Coronary artery (tissue), 2 donors: Measurements from ENCODE around the gene VGLL3.
A peak's percentile ranks its signal among the peaks of the same experiment; 100 is the strongest.
"Not testable (repeated sequence)": the region's sequence is repeated elsewhere in the genome, so short reads cannot be mapped to it uniquely, and the experiment has no call there.

Source experiments
- DNase-seq: peaks from one replicate; pipeline ENCODE4 v3.0.0-alpha.2; 2017; ENCODE audit warnings: low spot score
- H3K27ac ChIP-seq, 2 donors: fragments of 200-600 bp; sonication (generic); one replicate each; pipeline ENCODE4 v1.5.1; 2016 to 2019
- H3K4me3 ChIP-seq: fragments of 200-600 bp; sonication (generic); 2 replicates; pipeline ENCODE4 v1.5.1; 2016; ENCODE audit warnings: mild to moderate bottlenecking, moderate library complexity
- TF ChIP-seq, protein P1 (sequence below): fragments of 200-600 bp; sonication (generic); IDR thresholded peaks from one replicate; pipeline ENCODE4 v1.5.1; 2019; ENCODE audit warnings: antibody characterized with exemption

Gene VGLL3, protein sequence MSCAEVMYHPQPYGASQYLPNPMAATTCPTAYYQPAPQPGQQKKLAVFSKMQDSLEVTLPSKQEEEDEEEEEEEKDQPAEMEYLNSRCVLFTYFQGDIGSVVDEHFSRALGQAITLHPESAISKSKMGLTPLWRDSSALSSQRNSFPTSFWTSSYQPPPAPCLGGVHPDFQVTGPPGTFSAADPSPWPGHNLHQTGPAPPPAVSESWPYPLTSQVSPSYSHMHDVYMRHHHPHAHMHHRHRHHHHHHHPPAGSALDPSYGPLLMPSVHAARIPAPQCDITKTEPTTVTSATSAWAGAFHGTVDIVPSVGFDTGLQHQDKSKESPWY

DNA sequence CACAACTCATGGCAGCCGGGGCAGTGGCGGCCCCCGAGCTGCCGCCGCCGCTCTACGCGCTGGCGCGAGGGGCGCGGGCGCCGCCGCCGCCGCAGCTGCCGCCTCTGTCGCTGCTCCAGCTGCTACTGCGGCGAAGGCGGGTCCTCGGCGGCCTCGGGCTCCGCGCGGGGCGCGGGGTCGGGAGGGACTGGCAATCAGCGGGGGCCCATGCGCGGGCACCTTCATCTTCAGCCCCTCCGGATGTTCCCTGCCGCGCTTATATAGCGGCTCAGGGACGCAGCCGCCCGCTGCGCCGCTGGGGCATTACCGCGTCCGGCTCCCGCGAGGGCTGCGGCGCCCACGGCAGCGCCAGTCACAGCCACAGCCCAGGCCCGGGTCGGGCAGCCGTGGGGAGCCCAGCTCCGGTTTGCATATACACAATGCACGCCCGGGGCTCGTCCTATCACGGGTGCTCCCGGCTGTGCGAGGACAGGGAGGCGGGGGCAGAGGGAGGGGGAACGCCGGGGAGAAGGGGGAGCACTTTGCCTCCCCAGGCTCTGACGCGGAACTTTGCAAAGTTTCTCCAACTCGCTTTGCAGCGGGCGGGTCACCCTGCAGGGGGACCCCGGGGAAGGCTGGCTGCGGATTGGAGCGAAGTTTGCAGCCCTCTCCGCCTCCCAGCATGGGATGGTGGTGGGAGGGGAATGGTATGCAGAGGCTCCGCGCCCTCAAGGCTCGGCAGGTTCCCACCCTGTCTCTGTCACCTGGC, at the start of gene VGLL3:
Gene VGLL3 (minus strand): TSS at position 416 of the 748 bp plus-strand sequence. CDS start 406 bp downstream, at position 10.
- TF ChIP-seq, protein P1, sequence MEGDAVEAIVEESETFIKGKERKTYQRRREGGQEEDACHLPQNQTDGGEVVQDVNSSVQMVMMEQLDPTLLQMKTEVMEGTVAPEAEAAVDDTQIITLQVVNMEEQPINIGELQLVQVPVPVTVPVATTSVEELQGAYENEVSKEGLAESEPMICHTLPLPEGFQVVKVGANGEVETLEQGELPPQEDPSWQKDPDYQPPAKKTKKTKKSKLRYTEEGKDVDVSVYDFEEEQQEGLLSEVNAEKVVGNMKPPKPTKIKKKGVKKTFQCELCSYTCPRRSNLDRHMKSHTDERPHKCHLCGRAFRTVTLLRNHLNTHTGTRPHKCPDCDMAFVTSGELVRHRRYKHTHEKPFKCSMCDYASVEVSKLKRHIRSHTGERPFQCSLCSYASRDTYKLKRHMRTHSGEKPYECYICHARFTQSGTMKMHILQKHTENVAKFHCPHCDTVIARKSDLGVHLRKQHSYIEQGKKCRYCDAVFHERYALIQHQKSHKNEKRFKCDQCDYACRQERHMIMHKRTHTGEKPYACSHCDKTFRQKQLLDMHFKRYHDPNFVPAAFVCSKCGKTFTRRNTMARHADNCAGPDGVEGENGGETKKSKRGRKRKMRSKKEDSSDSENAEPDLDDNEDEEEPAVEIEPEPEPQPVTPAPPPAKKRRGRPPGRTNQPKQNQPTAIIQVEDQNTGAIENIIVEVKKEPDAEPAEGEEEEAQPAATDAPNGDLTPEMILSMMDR: no peak
- H3K4me3 ChIP-seq: peak within 1 kb of the TSS; percentile 97
- H3K27ac ChIP-seq: peak within 1 kb of the TSS; percentile 94 to 96
- peak; percentile 88 for DNase-seq

DNA sequence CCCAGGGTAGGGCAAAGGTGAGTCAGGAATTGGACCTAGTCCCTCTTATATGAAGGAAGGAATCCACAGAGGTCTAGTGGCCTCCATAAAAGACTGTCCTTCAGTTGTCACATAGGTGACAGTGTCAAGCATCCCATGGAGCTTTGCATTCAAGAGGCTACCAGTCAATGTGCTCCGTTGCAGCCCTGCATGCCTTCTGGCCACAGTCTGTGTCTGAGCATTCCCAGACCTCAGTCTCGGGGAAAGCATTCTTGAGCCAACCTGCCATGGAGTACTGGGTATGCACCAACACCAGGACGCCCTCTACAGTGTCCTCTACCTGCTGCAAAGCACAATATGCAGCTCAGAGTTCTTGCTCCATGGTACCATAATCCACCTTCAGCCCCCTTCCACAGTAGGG, 46.7 kb upstream of the VGLL3 start:
- Histone ChIP-seq H3K4me3 (no peak overlapping the region), H3K27ac (no peak overlapping the region)
- TF ChIP-seq, protein P1: no peak
- DNase-seq: no peak

DNA sequence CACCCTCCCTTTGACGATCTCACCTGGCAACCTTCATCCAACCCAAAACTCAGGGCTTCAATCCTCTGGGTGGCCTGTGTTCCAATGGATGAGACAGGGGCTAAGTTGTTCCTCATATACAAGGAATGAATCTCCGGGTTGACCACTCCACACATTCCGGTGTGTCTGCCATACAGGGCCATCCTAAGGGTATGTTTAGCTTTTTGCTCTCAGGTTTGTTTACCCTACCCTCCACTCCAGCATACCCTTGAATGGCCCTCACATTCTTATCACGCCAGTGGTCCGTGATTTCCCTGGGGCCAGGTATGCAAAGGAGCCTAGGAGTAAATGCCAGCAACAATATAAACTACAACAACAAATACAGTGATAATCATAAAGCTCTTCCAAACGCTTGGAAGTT, 45.7 kb upstream of the VGLL3 start:
- TF ChIP-seq, protein P1: no peak
- Histone ChIP-seq H3K27ac (no peak overlapping the region), H3K4me3 (no peak overlapping the region)
- no peak for DNase-seq

DNA sequence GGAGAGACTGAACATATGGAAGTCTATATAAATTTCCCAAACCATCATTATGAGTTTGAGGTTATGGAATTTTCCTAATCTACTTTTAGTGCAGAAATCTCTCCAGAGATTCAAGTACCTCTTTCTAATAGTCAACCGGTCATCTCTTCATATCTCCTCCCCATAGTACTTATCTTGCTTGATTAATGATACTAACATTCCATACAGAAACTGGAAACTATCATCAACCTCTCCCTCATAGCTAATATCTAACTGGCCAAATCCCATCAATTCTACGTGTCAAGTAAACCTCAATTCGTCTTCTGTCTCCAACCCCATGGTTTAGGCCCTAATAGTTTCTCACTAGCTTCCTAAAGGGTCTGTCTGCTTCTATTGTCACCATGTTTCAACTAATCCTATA, 44.4 kb upstream of the VGLL3 start:
- no peak for DNase-seq
- TF ChIP-seq, protein P1: no peak
- no peak overlapping the region for H3K27ac ChIP-seq
- no peak overlapping the region for H3K4me3 ChIP-seq

DNA sequence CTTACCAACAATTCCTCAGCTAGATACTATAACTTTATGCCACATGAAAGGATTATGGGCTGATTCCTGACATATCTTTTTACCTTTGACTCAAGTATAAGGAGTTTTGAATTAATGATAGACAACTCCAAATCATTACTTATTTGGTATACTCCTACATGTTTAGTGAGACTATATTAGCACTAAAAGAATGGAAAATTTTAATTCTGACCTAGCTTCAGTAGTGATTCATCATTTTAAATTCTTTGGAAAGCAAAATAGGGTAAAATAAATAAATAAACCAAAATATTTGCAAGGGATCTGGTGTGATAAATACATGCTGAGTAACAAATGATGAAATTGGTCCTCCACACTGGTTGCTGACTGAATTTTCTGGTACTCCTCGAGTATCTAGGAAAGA, 42.3 kb upstream of the VGLL3 start:
- Histone ChIP-seq H3K27ac (no peak overlapping the region), H3K4me3 (no peak overlapping the region)
- TF ChIP-seq, protein P1: no peak
- DNase-seq: no peak

DNA sequence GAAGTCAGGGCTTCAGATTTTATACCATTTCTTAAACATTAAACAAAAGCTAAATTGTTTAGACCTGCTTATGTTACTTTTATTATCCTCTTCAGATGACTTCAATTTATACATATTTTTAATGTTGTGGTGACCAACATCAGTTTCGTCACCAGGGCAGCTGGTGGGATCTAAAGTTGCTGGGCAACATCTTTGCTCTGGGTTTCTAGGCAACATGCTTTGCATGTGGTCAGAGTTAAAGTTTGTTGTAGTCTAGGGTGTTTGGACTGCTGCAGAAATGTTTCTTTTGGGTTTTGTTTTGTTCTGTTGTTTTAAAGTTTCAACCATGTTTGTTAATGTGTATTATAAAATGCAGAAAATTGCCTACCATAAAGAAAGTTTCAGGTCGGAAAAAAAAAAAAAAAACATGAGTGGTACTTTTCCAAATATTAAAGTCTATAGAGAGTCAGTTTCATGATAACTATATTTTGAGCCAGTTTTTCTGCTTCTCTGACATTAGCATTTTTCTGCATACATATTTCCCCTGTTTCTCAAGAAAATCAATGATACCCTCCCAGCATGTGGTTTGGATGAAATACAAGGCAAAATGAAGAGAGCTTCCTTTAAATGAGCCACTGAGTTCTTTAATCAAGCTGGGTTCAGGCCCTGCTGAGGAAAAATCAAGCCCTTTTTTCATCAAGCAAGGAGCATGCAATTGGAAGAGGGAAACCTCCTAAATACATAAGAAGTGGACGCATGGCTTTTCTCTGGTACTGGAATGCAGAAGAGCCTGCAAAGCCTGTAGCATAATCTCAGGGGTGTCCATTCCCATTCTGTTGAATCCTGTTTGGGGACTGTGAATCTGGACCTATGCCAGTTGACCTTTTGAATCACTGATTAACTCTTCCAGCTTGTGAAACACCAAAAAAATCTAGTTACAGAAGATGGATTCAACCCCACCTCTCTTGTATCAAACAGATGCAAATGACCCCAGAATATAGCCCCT, 35.0 kb upstream of the VGLL3 start:
- TF ChIP-seq, protein P1: no peak
- DNase-seq: no peak
- no peak overlapping the region for H3K4me3 ChIP-seq
- no peak overlapping the region for H3K27ac ChIP-seq

DNA sequence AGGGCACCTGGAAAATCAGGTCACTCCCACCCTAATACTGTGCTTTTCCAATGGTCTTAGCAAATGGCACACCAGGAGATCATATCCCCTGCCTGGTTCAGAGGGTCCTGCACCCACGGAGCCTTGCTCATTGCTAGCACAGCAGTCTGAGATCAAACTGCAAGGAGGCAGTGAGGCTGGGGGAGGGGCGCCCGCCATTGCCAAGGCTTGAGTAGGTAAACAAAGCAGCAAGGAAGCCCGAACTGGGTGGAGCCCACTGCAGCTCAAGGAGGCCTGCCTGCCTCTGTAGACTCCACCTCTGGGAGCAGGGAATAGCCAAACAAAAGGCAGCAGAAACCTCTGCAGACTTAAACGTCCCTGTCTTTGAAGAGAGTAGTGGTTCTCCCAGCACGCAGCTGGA, 26.4 kb upstream of the VGLL3 start:
- not testable (repeated sequence) for H3K4me3 ChIP-seq, DNase-seq

More for the DNA sequence above, 26.4 kb upstream of the VGLL3 start:
- H3K27ac ChIP-seq: not testable (repeated sequence)
